Epithelial cell of proximal tubule (primary cell): ENCODE data around the gene TBC1D23. TPM values are rescaled to one million over a fixed set of nuclear protein-coding genes. Genes with fewer than 3 reads are reported as not detected.

Experiments
- DNase-seq: peaks from one replicate; pipeline ENCODE4 v3.0.0-alpha.2; 2011; ENCODE audit warnings: low read depth
- H3K4me3 ChIP-seq: 2 replicates; pipeline ENCODE4 v1.5.1; 2011; ENCODE audit warnings: low read depth, mild to moderate bottlenecking, low read length
- total RNA-seq: library from RNA; depleted of rRNA; stranded (reverse); fragments of >200 nt; gene quantifications from 2 replicates; pipeline ENCODE4 v1.2.3, GENCODE V29; 2015
- TF ChIP-seq, protein P1 (sequence below): conservative IDR thresholded peaks from 2 replicates; pipeline ENCODE4 v1.5.1; 2012; ENCODE audit warnings: low read depth, mild to moderate bottlenecking, low read length

Gene TBC1D23
- total RNA-seq, 1 donor from 2014 or later = 22.1 TPM

DNA sequence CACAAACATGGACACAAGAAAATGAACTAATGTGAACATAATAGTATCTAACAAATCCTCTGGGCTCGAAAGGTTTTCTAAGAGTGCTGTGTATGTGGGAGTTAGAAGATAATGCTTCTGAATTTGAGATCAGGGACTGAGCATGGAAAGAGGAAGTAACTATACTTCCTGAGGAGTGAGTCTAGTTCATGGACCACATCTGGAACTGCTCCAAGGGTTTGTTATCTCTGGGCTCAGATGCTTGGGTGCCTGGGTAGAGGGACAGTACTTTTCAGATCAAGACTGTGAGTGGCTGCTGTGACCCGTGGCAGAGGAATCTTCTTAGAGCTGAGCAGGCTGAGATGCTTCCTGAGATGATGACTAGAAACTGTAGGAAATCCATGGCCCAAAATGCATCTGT is 28.5 kb downstream of the TBC1D23 start:
- TF ChIP-seq, protein P1, sequence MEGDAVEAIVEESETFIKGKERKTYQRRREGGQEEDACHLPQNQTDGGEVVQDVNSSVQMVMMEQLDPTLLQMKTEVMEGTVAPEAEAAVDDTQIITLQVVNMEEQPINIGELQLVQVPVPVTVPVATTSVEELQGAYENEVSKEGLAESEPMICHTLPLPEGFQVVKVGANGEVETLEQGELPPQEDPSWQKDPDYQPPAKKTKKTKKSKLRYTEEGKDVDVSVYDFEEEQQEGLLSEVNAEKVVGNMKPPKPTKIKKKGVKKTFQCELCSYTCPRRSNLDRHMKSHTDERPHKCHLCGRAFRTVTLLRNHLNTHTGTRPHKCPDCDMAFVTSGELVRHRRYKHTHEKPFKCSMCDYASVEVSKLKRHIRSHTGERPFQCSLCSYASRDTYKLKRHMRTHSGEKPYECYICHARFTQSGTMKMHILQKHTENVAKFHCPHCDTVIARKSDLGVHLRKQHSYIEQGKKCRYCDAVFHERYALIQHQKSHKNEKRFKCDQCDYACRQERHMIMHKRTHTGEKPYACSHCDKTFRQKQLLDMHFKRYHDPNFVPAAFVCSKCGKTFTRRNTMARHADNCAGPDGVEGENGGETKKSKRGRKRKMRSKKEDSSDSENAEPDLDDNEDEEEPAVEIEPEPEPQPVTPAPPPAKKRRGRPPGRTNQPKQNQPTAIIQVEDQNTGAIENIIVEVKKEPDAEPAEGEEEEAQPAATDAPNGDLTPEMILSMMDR = no peak
- no peak for DNase-seq
- no peak overlapping the region for H3K4me3 ChIP-seq

DNA sequence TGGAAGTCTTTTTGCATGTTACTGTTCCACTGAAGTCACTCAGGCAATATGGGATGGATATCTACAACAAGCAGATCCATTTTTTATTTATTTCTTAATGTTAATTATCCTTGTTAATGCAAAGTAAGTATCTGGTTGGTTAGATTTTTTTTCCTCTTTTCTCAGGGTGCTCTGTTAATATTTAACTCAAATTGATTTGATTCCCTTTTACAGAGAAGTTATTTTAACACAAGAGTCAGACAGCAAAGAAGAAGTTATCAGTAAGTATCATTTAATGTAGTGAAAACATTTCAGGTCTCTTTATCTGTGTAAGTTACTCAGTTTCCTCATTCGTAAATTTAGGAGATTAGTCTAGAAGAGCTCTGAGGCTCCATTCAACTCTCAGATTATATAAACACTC is 34.3 kb downstream of the TBC1D23 start:
- no peak for DNase-seq
- H3K4me3 ChIP-seq = no peak overlapping the region
- TF ChIP-seq, protein P1 = no peak

DNA sequence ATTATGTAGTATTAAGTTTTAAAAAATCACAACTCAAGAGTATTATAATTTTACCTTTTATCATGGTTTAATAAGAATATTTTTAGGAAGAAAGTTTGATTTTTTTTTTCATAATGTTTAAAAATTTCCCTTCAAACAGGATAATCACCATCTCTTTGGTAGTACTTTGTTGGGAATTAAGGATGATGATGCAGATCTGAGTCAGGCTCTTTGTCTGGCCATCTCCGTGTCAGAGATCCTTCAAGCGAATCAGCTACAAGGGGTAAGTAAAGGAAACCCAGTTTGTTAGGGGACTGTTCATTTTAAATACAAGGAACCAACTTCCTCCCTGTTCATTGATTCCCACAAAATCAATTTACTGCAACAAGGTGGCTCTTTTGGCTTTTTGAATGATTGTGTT is 37.0 kb downstream of the TBC1D23 start:
- no peak overlapping the region for H3K4me3 ChIP-seq
- TF ChIP-seq, protein P1 = no peak
- peak; percentile 19 for DNase-seq

DNA sequence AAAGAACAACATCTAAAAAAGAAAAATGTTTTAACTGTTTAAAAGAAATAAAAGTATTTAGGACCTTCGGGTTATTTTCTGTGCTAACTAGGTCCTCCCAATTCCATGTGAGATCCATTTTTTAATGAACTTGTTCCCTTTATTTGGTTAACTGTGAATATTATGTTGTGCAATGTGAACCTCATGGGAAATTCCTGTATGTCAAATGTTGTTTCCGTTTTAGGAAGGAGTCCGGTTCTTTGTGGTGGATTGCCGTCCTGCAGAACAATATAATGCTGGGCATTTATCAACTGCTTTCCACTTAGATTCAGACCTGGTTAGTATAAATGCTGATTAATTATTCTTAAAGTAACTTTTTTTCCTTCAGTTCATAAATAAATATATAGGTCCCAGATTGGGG is 38.2 kb downstream of the TBC1D23 start:
- no peak overlapping the region for H3K4me3 ChIP-seq
- DNase-seq = no peak
- TF ChIP-seq, protein P1 = no peak

DNA sequence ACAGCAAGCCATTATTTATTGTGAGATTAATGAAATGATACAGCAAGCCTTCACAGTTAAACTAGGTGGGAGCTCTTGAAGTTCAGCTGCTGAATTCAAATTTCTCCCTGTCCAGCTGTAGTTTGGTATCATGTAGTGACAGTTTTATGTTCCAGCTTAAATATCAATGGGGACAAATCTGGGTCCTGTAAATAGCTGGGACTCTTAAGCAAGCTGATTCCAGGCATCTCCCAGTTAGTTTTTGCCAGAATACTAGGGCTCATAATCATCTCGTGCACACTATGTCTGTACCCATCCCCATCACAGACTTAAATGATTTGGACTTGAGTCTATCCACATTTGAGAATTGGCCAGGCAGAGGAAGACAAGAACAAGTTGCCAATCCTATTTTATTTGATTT is 45.9 kb downstream of the TBC1D23 start:
- TF ChIP-seq, protein P1 = no peak
- DNase-seq = no peak
- no peak overlapping the region for H3K4me3 ChIP-seq

DNA sequence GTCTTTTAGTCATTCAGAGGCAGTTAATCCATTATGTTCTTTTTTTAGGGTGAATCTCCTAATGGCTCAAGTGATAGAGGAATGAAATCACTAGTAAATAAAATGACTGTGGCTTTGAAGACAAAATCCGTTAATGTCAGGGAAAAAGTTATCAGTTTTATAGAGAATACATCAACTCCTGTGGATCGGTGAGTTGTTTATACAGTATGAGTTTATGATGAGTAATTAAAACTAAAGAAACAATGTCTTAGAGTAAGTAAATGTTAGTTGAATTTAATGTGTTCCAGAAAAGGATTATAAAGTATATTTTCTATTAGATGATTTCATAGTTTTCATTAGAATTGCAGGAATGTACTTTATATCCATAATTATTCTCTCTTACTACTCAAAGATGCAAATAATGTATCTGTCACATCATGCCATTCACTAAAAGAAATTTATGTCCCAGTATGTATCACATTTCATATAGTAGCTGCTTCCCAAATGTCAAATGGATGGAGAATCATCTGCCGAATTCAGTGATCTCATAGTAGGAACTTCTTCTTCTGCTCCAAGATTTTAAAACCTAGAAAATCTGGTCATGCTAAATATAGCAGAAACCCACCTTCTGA is 49.7 kb downstream of the TBC1D23 start:
- DNase-seq = no peak
- TF ChIP-seq, protein P1 = no peak

DNA sequence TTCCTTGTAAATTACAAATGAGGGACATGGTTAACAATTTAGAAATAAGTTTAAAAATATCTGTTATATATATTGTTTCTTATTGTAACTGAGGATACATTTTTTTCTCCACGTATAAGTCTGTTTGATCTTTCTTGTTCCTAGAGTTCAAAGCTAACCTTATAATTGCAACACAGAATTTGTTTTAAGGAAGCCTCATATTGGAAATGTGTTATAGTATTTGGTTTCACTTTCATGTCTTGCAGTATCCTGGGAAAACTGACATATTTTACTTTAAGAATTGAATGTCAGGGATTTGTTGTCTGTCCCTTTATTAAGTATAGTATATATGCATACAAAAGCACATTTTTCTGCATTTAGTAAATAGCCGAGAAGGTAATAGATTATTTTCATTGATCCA is 50.2 kb downstream of the TBC1D23 start:
- H3K4me3 ChIP-seq = no peak overlapping the region
- DNase-seq = no peak
- TF ChIP-seq, protein P1 = no peak

More for the DNA sequence above, 49.7 kb downstream of the TBC1D23 start:
- H3K4me3 ChIP-seq = no peak overlapping the region
